ENCODE data around the gene PHAX.
"Not testable (repeated sequence)": the region's sequence is repeated elsewhere in the genome, so short reads cannot be mapped to it uniquely, and the experiment has no call there.

Gene PHAX

GRCh38 chr5:126659805-126660482 is 59.2 kb downstream of the PHAX start:
- no peak for DNase-seq

GRCh38 chr5:126664586-126664985 is 63.8 kb downstream of the PHAX start:
- DNase-seq = no peak

- DNase-seq = not testable (repeated sequence)
Measured at GRCh38 chr5:126670109-126670508, 69.4 kb downstream of the PHAX start.

- DNase-seq = not testable (repeated sequence)
Measured at GRCh38 chr5:126671681-126672080, 70.9 kb downstream of the PHAX start.

- no peak for DNase-seq
Measured at GRCh38 chr5:126673477-126673876, 72.7 kb downstream of the PHAX start.

GRCh38 chr5:126674145-126674544 is 73.4 kb downstream of the PHAX start:
- no peak for DNase-seq

- DNase-seq = no peak
Measured at GRCh38 chr5:126675338-126675737, 74.6 kb downstream of the PHAX start.

- peak; percentile 42 to 47 for DNase-seq
Measured at GRCh38 chr5:126676195-126676624, 75.5 kb downstream of the PHAX start.

Measured in NCI-H2081 (cell line).